Activated gamma-delta T cell treated with anti-CD3 and anti-CD28 coated beads, Interleukin-2, amount 50 U/mL, for 16 hours (primary cell): ENCODE data around the gene ELL3.
"Not testable (repeated sequence)": the region's sequence is repeated elsewhere in the genome, so short reads cannot be mapped to it uniquely, and the experiment has no call there.

ENCODE experiments used
- DNase-seq: peaks from one replicate; pipeline ENCODE4 v3.0.0-alpha.2; 2020; ENCODE audit warnings: low read depth

Gene ELL3

GRCh38 chr15:43791993-43792760 lies 15.4 kb upstream of the ELL3 start, which contains the start of gene SERF2:
Gene SERF2, plus strand, starts transcription at chr15:43792320. Its CDS starts 57 bp downstream, at chr15:43792377.
- DNase-seq, result peak; percentile 100

- no peak for DNase-seq
These were observed 12.6 kb upstream of the ELL3 start for GRCh38 chr15:43789409-43789808.

- DNase-seq, result no peak
These were observed 2.2 kb upstream of the ELL3 start for GRCh38 chr15:43779016-43779415.

- DNase-seq, result peak; percentile 76
These were observed 625 bp upstream of the ELL3 start for GRCh38 chr15:43777267-43777914.

GRCh38 chr15:43776101-43776717 lies 557 bp downstream of the ELL3 start:
- no peak for DNase-seq

GRCh38 chr15:43775411-43775965 lies 1.3 kb downstream of the ELL3 start:
- DNase-seq, result no peak

- DNase-seq, result no peak
These were observed 2.7 kb downstream of the ELL3 start for GRCh38 chr15:43774062-43774461.

- DNase-seq, result no peak
These were observed 4.1 kb downstream of the ELL3 start for GRCh38 chr15:43772624-43773023.

GRCh38 chr15:43771816-43772215 lies 5.0 kb downstream of the ELL3 start:
- no peak for DNase-seq

- DNase-seq, result peak; percentile 34
These were observed 7.1 kb downstream of the ELL3 start for GRCh38 chr15:43769584-43770228.

GRCh38 chr15:43763819-43764446 lies 12.8 kb downstream of the ELL3 start:
- no peak for DNase-seq

- no peak for DNase-seq
These were observed 13.9 kb downstream of the ELL3 start for GRCh38 chr15:43762824-43763223.

GRCh38 chr15:43751885-43752284 lies 24.9 kb downstream of the ELL3 start:
- no peak for DNase-seq

GRCh38 chr15:43749690-43750345 lies 26.9 kb downstream of the ELL3 start:
- peak; percentile 18 for DNase-seq

GRCh38 chr15:43748376-43748775 lies 28.4 kb downstream of the ELL3 start:
- DNase-seq, result no peak

- DNase-seq, result not testable (repeated sequence)
These were observed 29.9 kb downstream of the ELL3 start for GRCh38 chr15:43746903-43747309.

GRCh38 chr15:43746245-43746902 lies 30.4 kb downstream of the ELL3 start, which contains the start of gene PDIA3:
Gene PDIA3, plus strand, starts transcription at chr15:43746438. Its CDS starts 102 bp downstream, at chr15:43746540.
- peak; percentile 79 for DNase-seq

GRCh38 chr15:43735416-43735815 lies 41.4 kb downstream of the ELL3 start:
- DNase-seq, result no peak

- DNase-seq, result not testable (repeated sequence)
These were observed 48.6 kb downstream of the ELL3 start for GRCh38 chr15:43728053-43728725.

GRCh38 chr15:43726306-43726705 lies 50.5 kb downstream of the ELL3 start:
- not testable (repeated sequence) for DNase-seq
